Prostate gland (tissue), 2 donors: ENCODE data around the gene SMIM31.

Experiments
- CTCF ChIP-seq, 4 experiments: fragments of 200-600 bp in 2 of 4; fragments of 450-650 bp in 2 of 4; sonication (generic) in 2 of 4; IDR thresholded peaks; 1 replicate in 3 of 4; 2 replicates in 1 of 4; pipeline ENCODE4 v1.5.1; 2016 to 2019; ENCODE audit warnings: antibody characterized with exemption in 4 of 4, mild to moderate bottlenecking in 2 of 4, moderate library complexity in 2 of 4
- POLR2A ChIP-seq: fragments of 450-650 bp; IDR thresholded peaks from one replicate; pipeline ENCODE4 v1.6.1; 2016; ENCODE audit warnings: antibody characterized with exemption, mild to moderate bottlenecking

- no peak for TF ChIP-seq CTCF (IDR thresholded peaks at IDR 0.05)
- no peak for TF ChIP-seq POLR2A
Measured at GRCh38 chr4:164789047-164789446, 35.1 kb downstream of the SMIM31 start.
